Body of pancreas (tissue), 4 donors: ENCODE measurements around the gene SMG9. TPM values are rescaled to one million over a fixed set of nuclear protein-coding genes. Genes with fewer than 3 reads are reported as not detected.

Experiments
- ATAC-seq: fragments of 150-250 bp; one replicate; pipeline ENCODE4 v1.9.1; 2016
- DNase-seq, 4 donors: peaks; one replicate each; pipeline ENCODE4 v3.0.0-alpha.2; 2019
- H3K27ac ChIP-seq, 4 donors: fragments of 200-600 bp; sonication (generic); 1 replicate in 3 of 4; 2 replicates in 1 of 4; pipeline versions ENCODE4 v1.5.1 to v1.6.1; 2016 to 2019; ENCODE audit warnings: mild to moderate bottlenecking in 1 of 4, mixed read lengths in 1 of 4, moderate library complexity in 1 of 4
- H3K27me3 ChIP-seq, 2 donors: fragments of 200-600 bp; sonication (generic); one replicate each; pipeline ENCODE4 v1.6.0; 2016; ENCODE audit warnings: mild to moderate bottlenecking in 1 of 2
- H3K36me3 ChIP-seq, 2 donors: fragments of 200-600 bp; sonication (generic); replicated peaks in 1 of 2; 2 replicates each; pipeline ENCODE4 v1.5.1; 2016; ENCODE audit warnings: low read depth in 2 of 2; ENCODE audit not compliant: insufficient read depth in 1 of 2
- H3K4me1 ChIP-seq: fragments of 200-600 bp; sonication (generic); one replicate; pipeline ENCODE4 v1.6.0; 2016
- H3K4me3 ChIP-seq, 2 donors: fragments of 200-600 bp; sonication (generic); 1 replicate in 1 of 2; 2 replicates in 1 of 2; pipeline ENCODE4 v1.5.1; 2016 to 2019
- H3K9me3 ChIP-seq, 3 donors: fragments of 200-600 bp; sonication (generic); 1 replicate in 2 of 3; 2 replicates in 1 of 3; pipeline ENCODE4 v1.5.1; 2016
- POLR2A ChIP-seq, 3 donors: fragments of 450-650 bp; IDR thresholded peaks; one replicate each; pipeline ENCODE4 v1.6.1; 2016; ENCODE audit warnings: antibody characterized with exemption in 3 of 3, mild to moderate bottlenecking in 2 of 3
- WGBS, 2 donors: methylation state at CpG; one replicate each; pipeline ENCODE4 v1.1.5; 2017; 5-methylcytosine and 5-hydroxymethylcytosine counted together
- intact Hi-C: fragments of 100-400 bp; cut with DNase I; formaldehyde crosslinking; loops from one replicate; pipeline ENCODE4 v1.15.1; 2023
- total RNA-seq, 2 donors: library from RNA; depleted of rRNA; stranded (reverse); fragments of >200 nt; gene quantifications; one replicate each; pipeline ENCODE4 v1.1.0, GENCODE V29; 2016
- TF ChIP-seq, protein P1 (sequence below), 7 experiments: fragments of 450-650 bp in 4 of 7; fragments of 200-600 bp in 3 of 7; sonication (generic) in 3 of 7; IDR thresholded peaks; one replicate each; pipeline ENCODE4 v1.5.1; 2016 to 2019; ENCODE audit warnings: antibody characterized with exemption in 7 of 7

The SMG9 gene
- total RNA-seq, 2 donors from 2014 or later: 8.3 to 52.1 TPM

DNA sequence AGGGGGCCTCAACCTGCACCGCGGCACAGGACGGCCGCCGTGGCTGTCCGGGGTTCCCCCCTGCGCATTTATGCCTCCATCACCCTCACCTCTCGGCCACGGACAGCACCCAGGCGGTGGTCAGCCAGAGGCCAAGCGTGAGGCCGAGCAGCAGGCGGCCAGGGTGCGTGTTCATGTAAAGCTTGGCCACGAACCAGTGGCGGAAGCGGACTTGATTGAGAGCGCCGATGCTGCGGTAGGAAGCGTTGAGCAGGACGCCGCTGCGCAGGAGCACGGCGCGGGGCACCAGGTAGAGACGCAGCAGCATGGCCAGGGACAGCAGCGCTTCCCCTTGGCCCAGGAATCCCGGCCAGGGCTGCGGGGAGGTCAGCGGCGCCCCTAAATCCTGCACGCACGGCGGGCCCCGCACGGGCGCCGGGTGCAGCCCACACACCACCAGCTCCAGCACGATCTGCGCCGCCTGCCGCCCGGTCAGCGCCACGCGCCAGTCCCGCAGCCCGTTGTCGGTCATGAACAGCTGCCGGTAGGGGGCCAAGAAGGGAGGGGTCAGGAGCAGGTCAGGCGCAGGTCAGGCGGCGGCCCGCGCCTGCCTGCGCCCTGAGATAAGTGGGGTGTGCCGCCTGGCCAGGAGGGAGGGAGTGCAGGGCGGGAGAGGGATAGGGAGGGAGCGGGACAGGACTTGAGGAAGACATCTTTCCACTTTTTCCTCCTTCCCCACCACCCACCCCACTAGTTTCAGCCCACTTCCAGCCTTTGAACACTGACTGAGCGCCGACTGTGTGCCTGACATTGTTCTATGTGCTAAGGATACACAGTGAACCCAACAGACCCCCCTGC is 19.6 kb upstream of the SMG9 start:
- DNase-seq: peak; percentile 64 to 78 (median 72)
- Histone ChIP-seq H3K9me3 (no peaks in the 10 kb centered on the region), H3K4me3 (no peak overlapping the region), H3K27ac (no peak overlapping the region), H3K36me3 (no peaks in the 10 kb centered on the region), H3K27me3 (no peaks in the 10 kb centered on the region), H3K4me1 (peaks cover 13% of the 10 kb centered on the region)
- intact Hi-C loops: no loop called here
- WGBS, 2 donors: 15 to 19% methylated on average over 5 to 53 of the region's 63 CpGs
- TF ChIP-seq POLR2A (IDR thresholded peaks at IDR 0.05): no peak
- TF ChIP-seq, protein P1, sequence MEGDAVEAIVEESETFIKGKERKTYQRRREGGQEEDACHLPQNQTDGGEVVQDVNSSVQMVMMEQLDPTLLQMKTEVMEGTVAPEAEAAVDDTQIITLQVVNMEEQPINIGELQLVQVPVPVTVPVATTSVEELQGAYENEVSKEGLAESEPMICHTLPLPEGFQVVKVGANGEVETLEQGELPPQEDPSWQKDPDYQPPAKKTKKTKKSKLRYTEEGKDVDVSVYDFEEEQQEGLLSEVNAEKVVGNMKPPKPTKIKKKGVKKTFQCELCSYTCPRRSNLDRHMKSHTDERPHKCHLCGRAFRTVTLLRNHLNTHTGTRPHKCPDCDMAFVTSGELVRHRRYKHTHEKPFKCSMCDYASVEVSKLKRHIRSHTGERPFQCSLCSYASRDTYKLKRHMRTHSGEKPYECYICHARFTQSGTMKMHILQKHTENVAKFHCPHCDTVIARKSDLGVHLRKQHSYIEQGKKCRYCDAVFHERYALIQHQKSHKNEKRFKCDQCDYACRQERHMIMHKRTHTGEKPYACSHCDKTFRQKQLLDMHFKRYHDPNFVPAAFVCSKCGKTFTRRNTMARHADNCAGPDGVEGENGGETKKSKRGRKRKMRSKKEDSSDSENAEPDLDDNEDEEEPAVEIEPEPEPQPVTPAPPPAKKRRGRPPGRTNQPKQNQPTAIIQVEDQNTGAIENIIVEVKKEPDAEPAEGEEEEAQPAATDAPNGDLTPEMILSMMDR (IDR thresholded peaks at IDR 0.05): peak in 6 of 7 experiments; percentile 39 to 69 (median 56)
- peak; percentile 81 for ATAC-seq

GRCh38 chr19:43773725-43774102 is 19.0 kb upstream of the SMG9 start:
- no peaks in the 10 kb centered on the region for H3K36me3 ChIP-seq
- H3K27me3 ChIP-seq: no peaks in the 10 kb centered on the region
- intact Hi-C loops: no loop called here
- DNase-seq (no peak), ATAC-seq (no peak)
- H3K27ac ChIP-seq: no peak overlapping the region
- no peaks in the 10 kb centered on the region for H3K9me3 ChIP-seq
- TF ChIP-seq POLR2A (IDR thresholded peaks at IDR 0.05): no peak
- TF ChIP-seq, protein P1 (IDR thresholded peaks at IDR 0.05): no peak
- peaks cover 13% of the 10 kb centered on the region for H3K4me1 ChIP-seq
- 57 to 73% methylated on average over 5 of the region's 5 CpGs for WGBS, 2 donors
- H3K4me3 ChIP-seq: no peak overlapping the region

DNA sequence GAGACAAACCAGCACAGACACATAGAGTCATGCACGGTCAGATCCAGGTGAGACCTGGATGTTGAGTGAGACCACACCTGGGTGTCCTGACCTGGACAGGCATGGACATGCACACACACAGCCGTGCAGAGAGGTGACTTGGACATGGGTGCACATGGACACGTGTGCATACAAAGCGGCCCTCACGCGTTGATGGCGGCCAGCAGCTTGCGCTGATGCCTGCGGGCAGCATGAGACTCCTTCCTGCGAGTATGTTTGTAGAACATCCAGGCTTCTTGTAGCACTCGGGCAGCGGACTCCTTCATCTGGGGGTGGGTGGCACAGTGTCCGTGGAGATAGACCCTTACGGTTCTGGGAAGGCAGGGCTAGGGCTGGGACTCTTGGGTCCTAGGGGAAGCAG is 14.5 kb upstream of the SMG9 start:
- peaks cover 5% of the 10 kb centered on the region for H3K4me1 ChIP-seq
- no peak for ATAC-seq
- no peaks in the 10 kb centered on the region for H3K27me3 ChIP-seq
- H3K9me3 ChIP-seq: no peaks in the 10 kb centered on the region
- H3K27ac ChIP-seq: no peak overlapping the region
- intact Hi-C loops: no loop called here
- TF ChIP-seq POLR2A (IDR thresholded peaks at IDR 0.05): no peak
- TF ChIP-seq, protein P1 (IDR thresholded peaks at IDR 0.05): no peak
- no peak for DNase-seq
- no peaks in the 10 kb centered on the region for H3K36me3 ChIP-seq
- 67 to 88% methylated on average over 1 to 14 of the region's 14 CpGs for WGBS, 2 donors
- H3K4me3 ChIP-seq: no peak overlapping the region

- Histone ChIP-seq H3K4me1 (no peaks in the 10 kb centered on the region), H3K36me3 (no peaks in the 10 kb centered on the region), H3K4me3 (no peak overlapping the region), H3K27ac (no peak overlapping the region), H3K27me3 (no peaks in the 10 kb centered on the region), H3K9me3 (no peaks in the 10 kb centered on the region)
- TF ChIP-seq, protein P1 (IDR thresholded peaks at IDR 0.05): no peak
- no peak for TF ChIP-seq POLR2A (IDR thresholded peaks at IDR 0.05)
- intact Hi-C loops: no loop called here
- DNase-seq (peak in 1 of 4 donors; percentile 62), ATAC-seq (no peak)
- whole genome bisulfite sequencing, 2 donors: 53 to 60% methylated on average over 15 of the region's 15 CpGs
Measured at GRCh38 chr19:43768273-43769050, 13.7 kb upstream of the SMG9 start.
